ENCODE data around the gene CDO1. TPM values are rescaled to one million over a fixed set of nuclear protein-coding genes. Genes with fewer than 3 reads are reported as not detected.

Gene CDO1
- total RNA-seq, 1 experiment from 2014 or later = 0.17 TPM

GRCh38 chr5:115812372-115812771 is 4.1 kb downstream of the CDO1 start:
- no peaks in the 10 kb centered on the region for H3K27me3 ChIP-seq (ENCODE audit: insufficient read depth, low read length)

GRCh38 chr5:115811406-115811805 is 5.1 kb downstream of the CDO1 start:
- H3K79me2 ChIP-seq (ENCODE audit: insufficient read depth, low read length) = no peaks in the 10 kb centered on the region
- H3K9ac ChIP-seq (ENCODE audit: low read length) = no peak overlapping the region
- intact Hi-C loops (cut with micrococcal nuclease) = no loop called here
- no peak overlapping the region for H3K27ac ChIP-seq (ENCODE audit: low read depth, low read length)
- ChIA-PET CTCF (no interaction called here), POLR2A (no interaction called here), RAD21 (ENCODE audit: low non-redundant PET in 1 of 2, low total read pairs in 2 of 2, uncharacterized antibody in 2 of 2, unreplicated experiment in 2 of 2) (no interaction called here)
- no peak overlapping the region for H3K4me2 ChIP-seq (ENCODE audit: low read length)
- no peaks in the 10 kb centered on the region for H4K20me1 ChIP-seq (ENCODE audit: insufficient read depth)
- H3K4me3 ChIP-seq (replicated peaks in 1 of 2; ENCODE audit: low read depth in 1 of 2, low read length in 2 of 2) = no peak overlapping the region
- no TSS peak for BruUV-seq (replicated peaks)
- ATAC-seq (no peak), DNase-seq (ENCODE audit: low read depth, low spot score) (no peak)
- H3K36me3 ChIP-seq (ENCODE audit: control insufficient read depth in 1 of 2, insufficient read depth in 2 of 2, low read length in 2 of 2) = no peaks in the 10 kb centered on the region
- TF ChIP-seq EZH2 (IDR thresholded peaks at IDR 0.05) (no peak), SP1 (IDR thresholded peaks at IDR 0.05; ENCODE audit: low read depth) (no peak), POLR2A (IDR thresholded peaks at IDR 0.05; ENCODE audit: borderline replicate concordance, extremely low read depth, insufficient read depth, insufficient read length) (no peak), TCF7L2 (IDR thresholded peaks at IDR 0.05; ENCODE audit: borderline replicate concordance, extremely low read depth, insufficient read depth, insufficient read length) (no peak), SIN3A (IDR thresholded peaks at IDR 0.05; ENCODE audit: low read depth) (no peak), SRF (IDR thresholded peaks at IDR 0.05; ENCODE audit: low read depth) (no peak), ATF3 (IDR thresholded peaks at IDR 0.05) (no peak), CTCF (IDR thresholded peaks at IDR 0.05 in 2 of 3, conservative IDR thresholded peaks at IDR 0.05 in 1 of 3; ENCODE audit: borderline replicate concordance in 1 of 3, insufficient read depth in 1 of 3, low read depth in 2 of 3, low read length in 2 of 3) (no peak), POLR2AphosphoS5 (IDR thresholded peaks at IDR 0.05; ENCODE audit: low read depth, low read length) (no peak), EGR1 (IDR thresholded peaks at IDR 0.05; ENCODE audit: low read depth) (no peak), CEBPB (IDR thresholded peaks at IDR 0.05; ENCODE audit: low read depth) (no peak), EZH2phosphoT487 (IDR thresholded peaks at IDR 0.05; ENCODE audit: borderline replicate concordance) (no peak), ZFX (IDR thresholded peaks at IDR 0.05) (no peak)
- H3K9me2 ChIP-seq (ENCODE audit: insufficient read depth) = no peaks in the 10 kb centered on the region
- no peaks in the 10 kb centered on the region for H3K27me3 ChIP-seq (ENCODE audit: insufficient read depth, low read length)
- H2AFZ ChIP-seq (ENCODE audit: low read depth, low read length, poor library complexity, severe bottlenecking) = no peak overlapping the region
- no peaks in the 10 kb centered on the region for H3K9me3 ChIP-seq (ENCODE audit: control insufficient read depth in 1 of 2, insufficient read depth in 1 of 2, low read depth in 1 of 2, low read length in 2 of 2)
- H3K4me1 ChIP-seq (ENCODE audit: control insufficient read depth in 1 of 2, insufficient read depth in 2 of 2, low read length in 2 of 2) = peaks cover 0 to 13% of the 10 kb centered on the region in 2 experiments; a peak in 2 of 4 replicates

More at GRCh38 chr5:115812372-115812771, 4.1 kb downstream of the CDO1 start:
- ATAC-seq (no peak), DNase-seq (ENCODE audit: low read depth, low spot score) (no peak)
- no peak for TF ChIP-seq EZH2 (IDR thresholded peaks at IDR 0.05)
- no peak for TF ChIP-seq FOSL1 (IDR thresholded peaks at IDR 0.05; ENCODE audit: low read depth)
- no peak for TF ChIP-seq ZFX (IDR thresholded peaks at IDR 0.05)
- TF ChIP-seq CTCF (IDR thresholded peaks at IDR 0.05 in 2 of 3, conservative IDR thresholded peaks at IDR 0.05 in 1 of 3; ENCODE audit: borderline replicate concordance in 1 of 3, insufficient read depth in 1 of 3, low read depth in 2 of 3, low read length in 2 of 3) = no peak
- no peak for TF ChIP-seq ZNF274 (IDR thresholded peaks at IDR 0.05; ENCODE audit: low read depth, low read length)
- no peak for TF ChIP-seq JUND (IDR thresholded peaks at IDR 0.05)
- intact Hi-C loops (cut with micrococcal nuclease) = no loop called here
- no peaks in the 10 kb centered on the region for H3K36me3 ChIP-seq (ENCODE audit: control insufficient read depth in 1 of 2, insufficient read depth in 2 of 2, low read length in 2 of 2)
- no peaks in the 10 kb centered on the region for H3K9me2 ChIP-seq (ENCODE audit: insufficient read depth)
- no peaks in the 10 kb centered on the region for H3K79me2 ChIP-seq (ENCODE audit: insufficient read depth, low read length)
- H3K27ac ChIP-seq (ENCODE audit: low read depth, low read length) = no peak overlapping the region
- no peaks in the 10 kb centered on the region for H4K20me1 ChIP-seq (ENCODE audit: insufficient read depth)
- H2AFZ ChIP-seq (ENCODE audit: low read depth, low read length, poor library complexity, severe bottlenecking) = no peak overlapping the region
- no peaks in the 10 kb centered on the region for H3K9me3 ChIP-seq (ENCODE audit: control insufficient read depth in 1 of 2, insufficient read depth in 1 of 2, low read depth in 1 of 2, low read length in 2 of 2)
- BruUV-seq (replicated peaks) = no TSS peak
- H3K9ac ChIP-seq (ENCODE audit: low read length) = no peak overlapping the region
- POLR2A ChIA-PET = no interaction called here
- RAD21 ChIA-PET (ENCODE audit: low non-redundant PET in 1 of 2, low total read pairs in 2 of 2, uncharacterized antibody in 2 of 2, unreplicated experiment in 2 of 2) = interaction anchor here in 1 of 2 experiments (0.7 kb wide), 1 partner anchor 47 kb away, joined by 4 read pairs; no protein-coding TSS in a partner anchor
- H3K4me3 ChIP-seq (replicated peaks in 1 of 2; ENCODE audit: low read depth in 1 of 2, low read length in 2 of 2) = no peak overlapping the region
- CTCF ChIA-PET = no interaction called here
- no peak overlapping the region for H3K4me2 ChIP-seq (ENCODE audit: low read length)
- H3K4me1 ChIP-seq (ENCODE audit: control insufficient read depth in 1 of 2, insufficient read depth in 2 of 2, low read length in 2 of 2) = peaks cover 0 to 4% of the 10 kb centered on the region in 2 experiments; a peak in 2 of 4 replicates
